ENCODE measurements around the gene DYSF. TPM values are rescaled to one million over a fixed set of nuclear protein-coding genes. Genes with fewer than 3 reads are reported as not detected.

The DYSF gene
- total RNA-seq, 4 donors from 2014 or later, result 2.8 to 14.9 (median 4.0) TPM

GRCh38 chr2:71581026-71581425 lies 127.7 kb downstream of the DYSF start:
- DNase-seq, result no peak
- no peak overlapping the region for H3K27ac ChIP-seq
- TF ChIP-seq CTCF (IDR thresholded peaks at IDR 0.05), result no peak
- no peak for TF ChIP-seq POLR2A (IDR thresholded peaks at IDR 0.05)
- no peaks in the 10 kb centered on the region for H3K4me1 ChIP-seq
- no peak overlapping the region for H3K4me3 ChIP-seq
- H3K9me3 ChIP-seq, result no peaks in the 10 kb centered on the region
- no peaks in the 10 kb centered on the region for H3K27me3 ChIP-seq
- H3K36me3 ChIP-seq, result no peaks in the 10 kb centered on the region

GRCh38 chr2:71583876-71584275 lies 130.5 kb downstream of the DYSF start:
- no peaks in the 10 kb centered on the region for H3K27me3 ChIP-seq
- no peaks in the 10 kb centered on the region for H3K9me3 ChIP-seq
- no peak for TF ChIP-seq POLR2A (IDR thresholded peaks at IDR 0.05)
- TF ChIP-seq CTCF (IDR thresholded peaks at IDR 0.05), result no peak
- H3K36me3 ChIP-seq, result no peaks in the 10 kb centered on the region
- no peak overlapping the region for H3K27ac ChIP-seq
- H3K4me1 ChIP-seq, result no peaks in the 10 kb centered on the region
- DNase-seq, result no peak
- H3K4me3 ChIP-seq, result no peak overlapping the region

GRCh38 chr2:71586471-71586870 lies 133.1 kb downstream of the DYSF start:
- no peaks in the 10 kb centered on the region for H3K9me3 ChIP-seq
- H3K4me3 ChIP-seq, result no peak overlapping the region
- no peak for DNase-seq
- H3K36me3 ChIP-seq, result no peaks in the 10 kb centered on the region
- no peaks in the 10 kb centered on the region for H3K27me3 ChIP-seq
- TF ChIP-seq CTCF (IDR thresholded peaks at IDR 0.05) (no peak), POLR2A (IDR thresholded peaks at IDR 0.05) (no peak)
- no peak overlapping the region for H3K27ac ChIP-seq
- H3K4me1 ChIP-seq, result no peaks in the 10 kb centered on the region

- Histone ChIP-seq H3K4me3 (no peak overlapping the region), H3K9me3 (no peaks in the 10 kb centered on the region), H3K4me1 (no peaks in the 10 kb centered on the region), H3K27ac (no peak overlapping the region), H3K36me3 (no peaks in the 10 kb centered on the region), H3K27me3 (no peaks in the 10 kb centered on the region)
- TF ChIP-seq CTCF (IDR thresholded peaks at IDR 0.05) (no peak), POLR2A (IDR thresholded peaks at IDR 0.05) (no peak)
- no peak for DNase-seq
Observed at GRCh38 chr2:71587509-71588073, 134.2 kb downstream of the DYSF start.

- Histone ChIP-seq H3K9me3 (no peaks in the 10 kb centered on the region), H3K27me3 (no peaks in the 10 kb centered on the region), H3K4me1 (no peaks in the 10 kb centered on the region), H3K4me3 (no peak overlapping the region), H3K27ac (no peak overlapping the region), H3K36me3 (no peaks in the 10 kb centered on the region)
- no peak for DNase-seq
- no peak for TF ChIP-seq CTCF (IDR thresholded peaks at IDR 0.05)
- TF ChIP-seq POLR2A (IDR thresholded peaks at IDR 0.05), result no peak
Observed at GRCh38 chr2:71588497-71589170, 135.3 kb downstream of the DYSF start.

All from Peyer's patch (tissue), 4 donors.